Naive B cell (primary cell): Measurements from ENCODE around the gene AQP12B. TPM values are rescaled to one million over a fixed set of nuclear protein-coding genes. Genes with fewer than 3 reads are reported as not detected.
A peak's percentile ranks its signal among the peaks of the same experiment; 100 is the strongest.
"Not testable (repeated sequence)": the region's sequence is repeated elsewhere in the genome, so short reads cannot be mapped to it uniquely, and the experiment has no call there.

Source experiments
- ATAC-seq, 2 donors: fragments of 150-1000 bp; cut with Tn5 transposase; 2 replicates each; pipeline ENCODE4 v1.10.0; 2021; ENCODE audit warnings: low read depth in 2 of 2, mild to moderate bottlenecking in 2 of 2, moderate library complexity in 2 of 2
- DNase-seq: peaks from one replicate; pipeline ENCODE4 v3.0.0; 2022
- H3K27ac Mint-ChIP-seq, 6 donors: one replicate each; pipeline ENCODE4 v1.8.0; 2020 to 2022; ENCODE audit warnings: mild to moderate bottlenecking in 6 of 6, mixed read lengths in 6 of 6, moderate library complexity in 5 of 6, inconsistent platforms in 2 of 6
- H3K27me3 Mint-ChIP-seq, 3 donors: one replicate each; pipeline ENCODE4 v1.8.0; 2021 to 2022; ENCODE audit warnings: mixed read lengths in 3 of 3, mild to moderate bottlenecking in 1 of 3
- H3K36me3 Mint-ChIP-seq, 2 donors: one replicate each; pipeline ENCODE4 v1.8.0; 2020 to 2022; ENCODE audit warnings: mixed read lengths in 2 of 2, inconsistent platforms in 1 of 2, mild to moderate bottlenecking in 1 of 2
- H3K4me1 Mint-ChIP-seq, 3 donors: one replicate each; pipeline ENCODE4 v1.8.0; 2020 to 2022; ENCODE audit warnings: mixed read lengths in 3 of 3, inconsistent platforms in 1 of 3, mild to moderate bottlenecking in 1 of 3, moderate library complexity in 1 of 3
- H3K4me3 Mint-ChIP-seq, 8 donors: one replicate each; pipeline ENCODE4 v1.8.0; 2020 to 2022; ENCODE audit warnings: mild to moderate bottlenecking in 8 of 8, mixed read lengths in 8 of 8, moderate library complexity in 8 of 8, inconsistent platforms in 2 of 8
- H3K9me3 Mint-ChIP-seq, 7 donors: one replicate each; pipeline ENCODE4 v1.8.0; 2020 to 2022; ENCODE audit warnings: mixed read lengths in 7 of 7, mild to moderate bottlenecking in 5 of 7, inconsistent platforms in 2 of 7, moderate library complexity in 1 of 7
- polyA plus RNA-seq, 6 donors: library from polyadenylated mRNA; unstranded; fragments of 300-500 nt; fragmentation: Illumina TruSeq; gene quantifications; one replicate each; pipeline ENCODE4 v1.2.3, GENCODE V29; 2021; ENCODE audit warnings: low read depth in 6 of 6

Gene AQP12B
- polyA plus RNA-seq, 6 donors from 2014 or later: not detected

DNA sequence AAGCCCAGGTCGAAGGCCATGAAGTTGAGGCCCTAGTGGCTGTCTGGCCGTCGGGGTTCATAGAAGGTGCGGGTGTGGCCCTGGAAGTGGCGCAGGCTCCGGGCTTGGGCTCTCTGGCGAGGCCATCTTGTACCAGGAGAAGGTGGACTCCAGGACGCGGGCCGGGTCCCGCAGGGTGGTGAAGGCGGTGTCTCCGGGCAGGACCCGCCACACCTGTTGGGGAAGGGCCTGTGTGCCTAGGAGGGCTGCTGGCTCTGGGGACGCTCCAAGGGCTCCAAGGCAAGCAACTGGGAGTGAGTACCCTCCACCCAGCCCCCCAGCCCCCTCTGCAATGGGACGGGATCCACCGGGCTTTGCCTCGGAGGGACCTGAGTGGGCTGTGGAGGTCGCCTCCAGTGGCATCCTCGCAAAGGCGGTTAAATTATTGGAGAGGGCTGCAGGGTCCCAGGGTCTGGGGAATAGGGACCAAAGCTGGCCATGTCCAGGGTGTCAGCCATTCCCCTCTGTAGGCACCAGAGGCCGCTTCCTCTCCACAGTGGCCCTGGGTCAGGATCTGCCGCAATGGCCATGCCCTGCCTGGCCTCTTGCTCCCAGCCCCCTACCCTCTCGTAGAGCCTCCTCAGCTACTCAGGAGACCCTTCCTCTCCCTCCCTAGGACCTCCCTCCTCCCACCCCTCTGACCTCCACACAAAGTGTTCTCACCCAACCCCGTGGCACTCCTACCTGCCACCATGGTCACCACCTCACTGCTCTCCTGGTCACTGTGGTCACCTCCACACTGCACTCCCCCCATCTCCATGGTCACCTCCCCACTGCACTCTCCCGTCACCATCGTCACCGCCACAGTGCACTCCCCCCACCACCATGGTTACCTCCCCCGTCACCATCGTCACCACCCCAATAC, 19.3 kb upstream of the AQP12B start:
- Mint-ChIP-seq H3K36me3 (no peaks in the 10 kb centered on the region), H3K4me1 (no peaks in the 10 kb centered on the region), H3K9me3 (peaks cover 0 to 2% (median 0%) of the 10 kb centered on the region in 7 donors), H3K4me3 (no peak overlapping the region), H3K27ac (no peak overlapping the region), H3K27me3 (peaks cover 14 to 28% (median 26%) of the 10 kb centered on the region in 3 donors)
- no peak for DNase-seq
- ATAC-seq: no peak

DNA sequence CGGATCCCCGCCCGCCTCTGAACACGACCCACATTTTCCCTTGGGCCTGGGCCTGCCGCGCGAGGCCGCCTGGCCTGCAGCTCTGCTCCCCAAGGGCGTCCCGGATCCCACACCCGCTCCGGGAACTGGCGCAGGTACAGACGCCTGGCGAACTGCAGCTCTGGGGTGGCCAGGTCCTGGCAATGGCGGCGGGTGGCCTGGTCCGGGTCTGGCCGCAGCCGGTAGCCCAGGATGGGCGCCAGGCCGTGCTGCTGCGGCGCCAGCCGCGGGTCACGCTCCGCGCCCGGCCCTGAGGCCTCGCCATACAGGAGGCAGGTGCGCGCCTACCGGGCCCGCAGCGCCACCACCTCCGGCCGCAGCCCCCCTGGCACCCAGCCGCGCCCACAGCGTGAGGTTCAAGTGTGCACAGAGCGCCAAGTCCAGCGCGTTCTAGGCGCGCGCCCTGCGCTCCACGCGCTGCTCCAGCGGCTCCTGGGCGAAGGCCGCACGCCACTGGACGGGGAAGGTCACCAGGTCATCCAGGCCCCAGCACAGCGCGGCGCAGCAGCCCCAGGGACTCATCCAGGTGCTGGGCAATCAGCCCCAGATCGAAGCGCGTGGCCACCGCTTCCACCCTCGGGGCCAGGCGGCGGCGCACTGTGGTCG, 18.5 kb upstream of the AQP12B start:
- no peak for DNase-seq
- H3K9me3 Mint-ChIP-seq: peaks cover 0 to 2% (median 0%) of the 10 kb centered on the region in 7 donors
- ATAC-seq: no peak
- H3K4me1 Mint-ChIP-seq: no peaks in the 10 kb centered on the region
- peaks cover 14 to 28% (median 26%) of the 10 kb centered on the region in 3 donors for H3K27me3 Mint-ChIP-seq
- H3K4me3 Mint-ChIP-seq: no peak overlapping the region
- no peaks in the 10 kb centered on the region for H3K36me3 Mint-ChIP-seq
- no peak overlapping the region for H3K27ac Mint-ChIP-seq

DNA sequence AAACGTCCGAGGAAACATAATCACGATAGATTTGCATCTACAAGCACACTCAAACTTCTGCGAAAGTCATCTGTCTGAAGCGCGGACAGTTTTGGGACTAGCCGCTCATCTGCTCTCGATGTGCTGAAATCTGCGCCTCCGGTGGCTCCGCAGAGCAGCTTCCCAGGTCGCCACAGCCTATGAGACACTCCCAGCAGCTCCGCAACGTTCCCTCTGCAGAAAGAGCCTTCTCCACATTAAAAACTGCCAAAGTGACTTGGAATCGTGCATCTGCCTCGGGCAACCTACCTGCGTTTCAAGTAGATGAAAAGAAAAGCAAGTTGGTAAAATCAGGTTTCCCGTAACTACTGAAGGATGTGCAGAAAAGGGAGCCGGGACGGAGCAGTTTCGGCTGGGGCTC, 17.9 kb upstream of the AQP12B start:
- peaks cover 14 to 27% (median 25%) of the 10 kb centered on the region in 3 donors for H3K27me3 Mint-ChIP-seq
- H3K27ac Mint-ChIP-seq, H3K4me1 Mint-ChIP-seq, H3K4me3 Mint-ChIP-seq, DNase-seq, H3K9me3 Mint-ChIP-seq, ATAC-seq, H3K36me3 Mint-ChIP-seq: not testable (repeated sequence)

DNA sequence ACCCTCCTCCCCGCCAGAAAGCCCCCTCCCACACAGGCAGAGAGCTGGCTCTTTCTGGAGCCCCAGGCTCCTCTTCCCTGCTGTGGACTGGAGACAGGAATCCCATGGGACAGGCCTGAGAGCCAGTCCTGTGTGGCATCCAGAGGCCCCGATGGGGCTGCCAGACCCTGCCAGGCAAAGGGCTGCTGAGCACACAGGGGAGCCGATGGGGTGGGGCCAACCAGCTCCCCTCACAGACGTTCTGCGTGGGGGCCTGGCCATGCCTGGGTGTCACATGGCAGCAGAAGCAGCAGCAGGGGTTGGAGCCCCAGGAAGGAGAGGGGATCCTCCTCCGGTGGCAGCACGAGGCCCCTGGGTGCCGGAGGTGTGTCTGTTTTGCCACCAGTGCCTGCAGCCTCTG, 17.1 kb upstream of the AQP12B start:
- not testable (repeated sequence) for H3K27ac Mint-ChIP-seq, H3K36me3 Mint-ChIP-seq, H3K4me1 Mint-ChIP-seq, DNase-seq, ATAC-seq, H3K4me3 Mint-ChIP-seq, H3K9me3 Mint-ChIP-seq
- peaks cover 8 to 19% (median 17%) of the 10 kb centered on the region in 3 donors for H3K27me3 Mint-ChIP-seq

GRCh38 chr2:240698852-240699561, 16.3 kb upstream of the AQP12B start:
- H3K4me3 Mint-ChIP-seq, H3K27ac Mint-ChIP-seq, H3K9me3 Mint-ChIP-seq, DNase-seq, H3K4me1 Mint-ChIP-seq, H3K36me3 Mint-ChIP-seq, ATAC-seq: not testable (repeated sequence)
- H3K27me3 Mint-ChIP-seq: peaks cover 5 to 14% (median 11%) of the 10 kb centered on the region in 3 donors

- ATAC-seq, H3K27me3 Mint-ChIP-seq, H3K4me1 Mint-ChIP-seq, H3K9me3 Mint-ChIP-seq, H3K27ac Mint-ChIP-seq, H3K4me3 Mint-ChIP-seq, H3K36me3 Mint-ChIP-seq, DNase-seq: not testable (repeated sequence)
Measured at GRCh38 chr2:240696469-240696868, 13.8 kb upstream of the AQP12B start.

- not testable (repeated sequence) for DNase-seq, H3K27ac Mint-ChIP-seq, ATAC-seq, H3K27me3 Mint-ChIP-seq, H3K9me3 Mint-ChIP-seq, H3K4me1 Mint-ChIP-seq, H3K4me3 Mint-ChIP-seq, H3K36me3 Mint-ChIP-seq
Measured at GRCh38 chr2:240695593-240695992, 12.9 kb upstream of the AQP12B start.

DNA sequence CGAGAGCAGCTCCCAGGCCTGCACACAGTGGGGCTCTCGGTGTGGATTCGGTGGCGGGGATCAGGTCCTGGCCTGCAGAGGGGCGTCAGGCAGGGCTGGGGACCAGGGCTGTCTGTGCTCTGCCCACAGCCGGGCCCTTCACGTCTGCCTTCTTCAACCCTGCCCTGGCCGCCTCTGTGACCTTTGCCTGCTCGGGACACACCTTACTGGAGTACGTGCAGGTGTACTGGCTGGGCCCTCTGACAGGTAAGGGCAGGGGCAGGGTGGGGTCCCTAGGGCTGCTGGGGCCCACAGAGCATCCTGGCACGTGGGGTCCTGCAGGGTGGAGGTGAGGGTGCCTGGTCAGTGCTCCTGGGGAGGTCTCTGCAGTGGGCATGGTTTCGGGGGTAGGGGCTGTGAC, 11.6 kb upstream of the AQP12B start:
- DNase-seq, ATAC-seq, H3K4me3 Mint-ChIP-seq, H3K9me3 Mint-ChIP-seq, H3K36me3 Mint-ChIP-seq, H3K4me1 Mint-ChIP-seq, H3K27me3 Mint-ChIP-seq, H3K27ac Mint-ChIP-seq: not testable (repeated sequence)

- H3K4me3 Mint-ChIP-seq, H3K4me1 Mint-ChIP-seq, H3K27ac Mint-ChIP-seq, H3K36me3 Mint-ChIP-seq, ATAC-seq, DNase-seq, H3K9me3 Mint-ChIP-seq, H3K27me3 Mint-ChIP-seq: not testable (repeated sequence)
Measured at GRCh38 chr2:240692583-240693561, 10.2 kb upstream of the AQP12B start.

- H3K36me3 Mint-ChIP-seq, H3K4me1 Mint-ChIP-seq, H3K9me3 Mint-ChIP-seq, H3K4me3 Mint-ChIP-seq, H3K27me3 Mint-ChIP-seq, DNase-seq, ATAC-seq, H3K27ac Mint-ChIP-seq: not testable (repeated sequence)
Measured at GRCh38 chr2:240691631-240692420, 9.1 kb upstream of the AQP12B start, which contains the start of gene AQP12A. Gene AQP12A, plus strand, starts transcription at chr2:240691866. Its CDS starts 48 bp downstream, at chr2:240691914.

GRCh38 chr2:240691075-240691427, 8.4 kb upstream of the AQP12B start:
- H3K4me1 Mint-ChIP-seq, ATAC-seq, H3K4me3 Mint-ChIP-seq, DNase-seq, H3K9me3 Mint-ChIP-seq, H3K27me3 Mint-ChIP-seq, H3K27ac Mint-ChIP-seq, H3K36me3 Mint-ChIP-seq: not testable (repeated sequence)

GRCh38 chr2:240690421-240691074, 7.9 kb upstream of the AQP12B start:
- ATAC-seq: peak in 1 of 2 donors; percentile 45

More at GRCh38 chr2:240690421-240691074, 7.9 kb upstream of the AQP12B start:
- not testable (repeated sequence) for H3K27me3 Mint-ChIP-seq, H3K4me1 Mint-ChIP-seq, H3K36me3 Mint-ChIP-seq, H3K9me3 Mint-ChIP-seq, DNase-seq, H3K27ac Mint-ChIP-seq
- H3K4me3 Mint-ChIP-seq: peak overlapping the region in 2 of 8 donors; percentile 20 to 32
